Embryonic facial prominence (tissue), 1 donor: ENCODE measurements around the gene SNX7.

Experiments
- DNase-seq: peaks from one replicate; pipeline ENCODE4 v3.0.0-alpha.2; 2016; ENCODE audit errors: extremely low spot score

Gene SNX7, protein sequence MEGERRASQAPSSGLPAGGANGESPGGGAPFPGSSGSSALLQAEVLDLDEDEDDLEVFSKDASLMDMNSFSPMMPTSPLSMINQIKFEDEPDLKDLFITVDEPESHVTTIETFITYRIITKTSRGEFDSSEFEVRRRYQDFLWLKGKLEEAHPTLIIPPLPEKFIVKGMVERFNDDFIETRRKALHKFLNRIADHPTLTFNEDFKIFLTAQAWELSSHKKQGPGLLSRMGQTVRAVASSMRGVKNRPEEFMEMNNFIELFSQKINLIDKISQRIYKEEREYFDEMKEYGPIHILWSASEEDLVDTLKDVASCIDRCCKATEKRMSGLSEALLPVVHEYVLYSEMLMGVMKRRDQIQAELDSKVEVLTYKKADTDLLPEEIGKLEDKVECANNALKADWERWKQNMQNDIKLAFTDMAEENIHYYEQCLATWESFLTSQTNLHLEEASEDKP

DNA sequence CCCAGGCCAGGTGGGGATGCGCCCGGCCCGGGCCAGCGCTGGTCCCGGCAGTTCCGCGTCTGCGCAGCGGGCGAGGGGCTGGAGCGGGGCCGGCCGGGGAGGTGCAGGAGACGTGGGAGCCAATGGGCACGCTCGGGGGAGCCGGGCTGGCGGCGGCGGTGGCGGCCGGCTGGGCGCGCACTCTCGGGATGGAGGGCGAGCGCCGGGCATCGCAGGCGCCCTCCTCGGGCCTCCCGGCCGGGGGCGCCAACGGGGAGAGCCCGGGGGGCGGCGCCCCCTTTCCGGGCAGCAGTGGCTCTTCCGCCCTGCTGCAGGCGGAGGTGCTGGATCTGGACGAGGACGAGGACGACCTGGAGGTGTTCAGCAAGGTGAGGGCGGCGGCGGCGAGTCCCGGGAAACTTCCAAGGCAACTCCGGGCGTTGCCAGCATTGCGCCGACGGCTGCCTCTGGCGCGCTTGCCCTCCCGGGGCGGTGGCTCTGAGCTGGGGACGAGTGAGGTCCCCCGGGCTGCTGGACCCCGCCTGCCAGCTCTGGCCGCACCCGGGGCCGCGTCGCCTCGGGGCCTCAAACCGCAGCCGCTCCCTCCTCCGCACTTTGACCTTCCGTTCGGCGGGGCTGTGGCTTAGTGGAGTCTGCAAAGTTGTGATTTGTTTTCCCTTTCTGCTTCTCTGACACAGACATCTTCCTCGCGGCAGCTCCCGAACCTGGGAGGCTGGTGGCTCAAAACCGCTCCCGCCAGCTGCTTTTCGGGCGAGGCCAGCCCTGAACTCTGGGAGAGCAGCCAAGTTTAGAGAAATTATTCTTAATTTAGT is at the start of gene SNX7:
Gene SNX7 (plus strand): TSS at position 178 of the 812 bp plus-strand sequence. CDS start 11 bp downstream, at position 189.
- DNase-seq: no peak

DNA sequence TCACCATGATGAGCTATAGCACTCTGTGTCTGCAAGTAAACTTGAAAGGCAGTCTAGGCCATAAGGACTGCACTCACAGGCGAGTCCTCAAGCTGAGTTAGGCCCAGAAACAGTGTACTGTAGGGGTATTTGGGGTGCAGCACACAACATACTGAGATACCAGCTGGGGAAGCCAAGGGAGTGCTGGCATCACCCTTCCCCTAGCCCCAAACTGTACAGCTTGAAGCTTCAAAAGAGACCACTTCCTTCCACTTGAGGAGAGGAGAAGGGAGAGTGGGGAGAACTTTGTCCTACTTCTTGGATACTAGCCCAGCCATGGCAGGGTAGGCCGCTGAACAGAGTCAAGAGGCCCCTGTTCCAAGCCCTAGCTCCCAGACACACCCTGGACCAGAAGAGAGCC is 24.2 kb upstream of the SNX7 start:
- no peak for DNase-seq

DNA sequence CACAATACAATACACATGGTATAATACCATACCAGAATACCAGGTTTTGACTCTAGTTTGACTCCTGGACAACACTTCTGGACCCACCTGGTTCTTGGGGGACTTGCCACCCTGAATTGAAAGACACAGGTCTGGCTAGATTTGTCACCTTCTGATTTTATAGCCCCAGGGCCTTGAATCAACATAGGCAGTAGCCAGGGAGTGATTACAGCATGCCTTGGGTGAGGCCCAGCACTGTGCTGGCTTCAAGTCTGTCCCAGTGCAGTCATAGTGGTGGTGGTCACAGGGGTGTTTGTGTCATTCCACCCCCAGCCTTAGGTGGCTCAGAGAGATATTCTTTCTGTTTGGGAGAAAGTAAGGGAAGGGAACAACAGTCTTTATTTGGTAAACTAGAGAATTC is 23.3 kb upstream of the SNX7 start:
- DNase-seq: no peak

DNA sequence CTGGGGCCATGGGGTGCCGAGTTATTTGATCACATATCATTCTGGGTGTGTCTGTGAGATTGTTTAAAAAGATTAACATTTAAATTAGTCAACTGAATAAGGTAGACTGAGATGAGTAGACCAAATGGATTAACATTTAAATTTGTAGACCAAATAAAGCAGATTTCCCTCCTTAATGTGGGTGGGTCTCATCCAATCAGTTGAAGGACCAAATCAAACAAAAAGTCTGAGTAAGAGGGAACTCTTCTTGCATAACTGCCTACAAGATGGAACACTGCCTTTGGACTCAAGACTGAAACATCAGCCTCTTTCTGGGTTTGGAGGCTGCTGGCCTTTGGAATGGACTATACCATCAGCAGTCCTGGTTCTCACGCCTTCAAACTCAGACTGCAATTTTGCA is 17.0 kb upstream of the SNX7 start:
- no peak for DNase-seq

DNA sequence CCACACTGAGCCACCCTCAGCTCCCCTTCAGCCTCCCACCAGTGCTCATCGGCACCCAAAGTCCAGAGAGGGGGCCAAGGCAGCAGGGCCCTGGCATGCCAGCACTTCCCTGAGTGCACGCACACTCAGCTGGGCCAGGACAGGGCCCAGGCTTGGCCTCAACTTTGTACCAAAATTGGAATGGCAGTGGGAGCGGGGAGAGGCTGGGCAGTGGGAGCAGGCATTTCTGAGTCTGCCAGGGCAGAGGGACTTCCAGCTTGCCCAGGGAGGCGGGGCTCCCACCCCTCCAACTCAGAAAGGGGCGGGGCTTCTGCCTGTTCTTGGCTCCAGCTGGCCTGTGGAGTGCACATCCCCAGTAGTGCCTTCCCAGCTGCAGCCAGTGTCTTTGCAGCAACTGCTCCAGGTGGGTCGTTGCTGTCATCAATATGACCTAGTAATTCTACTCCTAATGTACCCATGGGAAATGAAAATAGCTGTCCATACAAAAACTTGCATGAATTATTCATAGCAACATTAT is 10.3 kb upstream of the SNX7 start:
- no peak for DNase-seq

DNA sequence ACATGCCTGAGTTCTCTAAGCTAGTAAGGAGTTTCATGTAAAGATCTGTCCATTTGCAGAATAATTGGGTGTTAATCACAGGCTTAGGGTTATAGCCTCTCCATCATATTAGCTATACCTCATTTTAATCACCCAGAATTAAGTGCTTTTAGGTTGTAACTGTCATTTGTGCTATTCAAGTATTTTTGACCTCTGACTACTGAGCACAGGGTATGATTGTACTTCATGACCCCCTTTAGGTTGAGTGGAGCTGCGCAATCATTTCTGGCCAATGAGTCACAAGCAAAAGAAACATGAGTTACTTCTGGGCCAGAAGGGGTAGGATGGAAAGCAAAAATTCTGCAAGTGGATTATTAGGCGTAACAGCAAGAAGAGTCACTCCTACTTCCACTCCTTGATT is 8.4 kb upstream of the SNX7 start:
- DNase-seq: no peak

DNA sequence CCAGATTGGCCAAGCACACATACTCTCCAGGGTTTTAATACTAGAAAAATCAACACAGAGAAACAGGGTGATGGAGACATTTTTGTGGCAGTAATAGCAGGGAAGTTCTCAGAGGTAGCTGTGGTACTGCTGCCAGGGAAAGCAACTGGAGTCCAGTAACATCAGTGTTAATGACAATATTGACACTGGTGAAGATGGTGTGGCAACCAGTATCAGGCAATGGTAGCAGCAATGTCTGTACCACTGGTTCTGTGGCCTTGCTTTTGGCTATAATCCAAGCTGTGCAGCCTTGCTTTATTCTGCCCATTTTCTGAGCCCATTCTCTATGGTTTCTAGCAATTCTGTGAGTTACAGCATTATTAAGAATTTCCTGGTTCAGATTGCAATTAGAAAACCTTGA is 1.6 kb upstream of the SNX7 start:
- DNase-seq: no peak

DNA sequence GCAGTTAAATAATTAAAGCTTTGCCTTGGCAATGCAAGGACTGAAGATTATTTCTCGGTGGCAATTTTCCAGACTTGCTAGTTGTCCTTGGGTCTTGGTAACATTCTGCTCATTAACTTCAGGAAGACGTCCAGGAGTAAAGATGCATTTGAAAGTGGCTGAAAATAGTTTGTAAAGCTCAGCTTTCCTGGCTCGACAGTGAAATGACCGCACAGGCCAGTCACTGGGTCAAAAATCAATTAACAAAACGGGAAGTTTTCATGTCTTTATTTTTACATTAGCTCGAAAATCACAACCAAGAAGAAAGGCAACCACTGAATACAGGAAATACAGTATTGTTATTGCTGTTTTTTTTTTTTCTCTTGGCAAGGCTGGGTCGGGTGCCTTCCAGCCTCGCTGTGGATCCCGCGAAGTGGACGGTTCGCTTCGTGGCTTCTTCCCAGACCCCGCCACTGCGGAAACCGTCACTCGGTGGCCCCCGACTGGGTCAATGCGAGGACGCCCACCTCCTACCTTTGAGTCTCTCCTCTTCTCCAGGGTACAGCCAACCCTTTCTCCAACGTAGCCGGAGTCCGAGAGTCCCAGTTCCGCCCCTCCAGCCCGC is 479 bp upstream of the SNX7 start:
- no peak for DNase-seq

DNA sequence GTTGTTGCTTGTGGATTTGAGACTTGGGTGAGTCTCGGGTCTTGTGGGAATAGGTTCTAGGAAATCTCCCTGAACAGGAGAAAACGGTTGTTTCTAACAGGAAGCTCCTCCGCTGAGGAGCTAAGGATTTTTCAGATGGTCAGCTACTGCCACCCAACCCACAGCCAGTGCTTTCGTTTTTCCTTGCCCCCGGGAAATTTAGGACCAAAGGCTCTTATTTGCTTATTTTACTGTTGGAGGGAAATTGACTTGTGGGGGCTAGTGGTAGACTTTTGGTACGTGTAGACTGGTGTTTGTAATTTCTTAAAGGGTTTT is 792 bp downstream of the SNX7 start:
- no peak for DNase-seq

DNA sequence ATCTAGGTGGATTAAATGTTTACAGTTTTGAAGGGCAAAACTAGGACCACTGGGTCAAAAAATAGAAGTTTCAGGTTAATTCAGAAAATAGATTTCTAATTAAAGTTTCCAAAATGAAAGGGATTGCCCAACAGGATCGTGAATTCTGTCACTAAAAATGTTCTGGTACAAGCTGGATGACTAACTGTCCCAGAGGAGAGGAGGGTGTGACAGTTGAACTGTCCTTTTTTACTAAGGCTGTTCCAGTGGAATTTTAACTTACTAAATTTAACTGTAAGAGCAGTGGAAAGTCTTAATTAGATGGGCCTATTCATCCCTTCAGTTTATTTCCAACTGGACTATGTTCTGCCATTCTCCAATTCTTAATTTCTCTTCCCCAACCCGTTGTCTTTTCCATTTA is 7.2 kb downstream of the SNX7 start:
- DNase-seq: no peak

DNA sequence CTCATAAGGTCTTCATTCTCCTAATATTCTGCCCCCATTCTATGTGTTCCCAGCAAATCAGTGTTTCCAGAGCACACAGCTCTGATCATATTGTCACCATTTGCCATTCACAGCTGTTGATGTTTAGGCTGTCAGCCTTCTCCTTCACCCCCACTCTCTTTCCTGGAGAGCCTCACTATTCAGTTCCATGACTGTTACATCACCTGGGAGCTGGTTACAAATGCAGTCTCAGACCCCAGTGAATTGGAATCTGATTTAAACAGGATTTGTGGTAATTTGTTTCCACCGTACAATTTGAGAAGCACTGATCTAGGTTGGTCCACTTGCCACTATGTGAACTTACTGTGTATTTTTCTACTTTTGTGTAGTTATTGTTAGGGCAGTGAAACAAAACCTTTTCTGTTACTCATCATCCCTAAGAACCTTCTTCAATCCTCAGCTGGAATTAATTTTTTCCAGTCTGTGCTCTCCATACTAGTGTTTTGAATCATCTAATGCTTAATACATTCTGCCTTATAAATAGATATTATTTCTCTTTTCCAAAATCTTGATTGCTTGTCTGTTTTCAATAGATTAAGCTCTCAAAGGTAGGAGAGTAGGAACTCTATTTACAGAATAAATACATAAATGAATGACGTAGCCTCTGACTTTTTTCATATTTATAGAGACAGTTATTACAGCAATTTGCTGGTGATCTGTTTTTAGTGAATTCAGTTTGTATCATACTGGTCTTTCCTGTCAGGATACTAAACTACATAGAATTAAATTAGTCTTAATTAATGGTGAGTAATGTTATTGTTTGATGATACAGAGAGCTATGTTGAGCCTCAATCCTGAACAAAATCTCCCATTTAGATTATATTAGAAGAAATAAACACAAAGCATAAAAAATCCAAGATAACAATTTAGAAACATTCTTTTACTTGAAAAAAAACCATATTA is 8.1 kb downstream of the SNX7 start:
- DNase-seq: peak; percentile 34

DNA sequence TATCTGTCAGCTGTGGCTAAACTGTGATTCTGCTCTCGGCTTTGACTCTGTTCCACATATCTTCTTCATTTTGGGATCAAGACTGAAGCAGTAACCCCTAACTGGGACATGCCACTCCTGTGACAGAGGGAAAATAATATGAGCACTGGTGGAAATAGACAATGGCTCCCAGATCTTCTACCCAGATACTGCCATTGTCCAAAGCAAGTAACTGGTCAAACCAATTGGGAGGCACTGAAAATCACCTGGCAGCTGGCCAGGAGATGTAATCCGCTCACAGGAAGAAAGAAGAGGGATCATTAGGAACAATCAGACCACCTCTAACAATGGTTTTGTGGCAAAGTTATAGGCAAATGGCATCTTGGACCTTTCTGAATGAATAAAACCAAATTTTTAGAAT is 10.7 kb downstream of the SNX7 start:
- no peak for DNase-seq

DNA sequence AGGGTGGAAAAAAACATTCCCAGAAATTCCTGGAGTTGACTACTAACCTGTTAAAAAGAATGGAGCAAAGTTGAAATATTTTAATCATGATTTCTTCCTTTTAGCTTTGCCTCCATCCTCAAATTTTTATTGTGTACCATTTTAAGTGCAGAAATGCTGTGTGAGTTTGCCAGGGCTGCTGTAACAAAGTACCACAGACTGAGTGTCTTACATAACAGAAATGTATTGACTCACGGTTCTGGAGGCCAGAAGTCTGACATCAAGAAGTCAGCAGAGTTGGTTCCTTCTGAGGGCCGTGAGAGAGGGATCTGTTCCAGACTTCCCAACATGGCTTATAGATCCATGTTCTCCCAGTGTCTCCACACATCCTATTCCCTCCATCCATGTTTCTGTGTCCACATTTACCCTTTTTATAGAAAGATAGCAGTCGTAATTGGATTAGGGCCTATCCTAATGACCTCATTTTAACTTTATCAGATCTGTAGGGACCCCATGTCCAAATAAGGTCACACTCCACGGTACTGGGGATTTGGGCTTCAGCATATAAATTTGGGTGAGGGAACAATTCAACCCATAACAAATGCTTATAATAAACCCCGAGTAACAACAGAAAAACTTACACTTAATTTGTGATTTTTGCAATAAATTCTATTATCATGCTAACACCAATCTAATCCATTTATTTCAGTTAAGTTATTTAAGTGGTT is 12.7 kb downstream of the SNX7 start:
- no peak for DNase-seq

DNA sequence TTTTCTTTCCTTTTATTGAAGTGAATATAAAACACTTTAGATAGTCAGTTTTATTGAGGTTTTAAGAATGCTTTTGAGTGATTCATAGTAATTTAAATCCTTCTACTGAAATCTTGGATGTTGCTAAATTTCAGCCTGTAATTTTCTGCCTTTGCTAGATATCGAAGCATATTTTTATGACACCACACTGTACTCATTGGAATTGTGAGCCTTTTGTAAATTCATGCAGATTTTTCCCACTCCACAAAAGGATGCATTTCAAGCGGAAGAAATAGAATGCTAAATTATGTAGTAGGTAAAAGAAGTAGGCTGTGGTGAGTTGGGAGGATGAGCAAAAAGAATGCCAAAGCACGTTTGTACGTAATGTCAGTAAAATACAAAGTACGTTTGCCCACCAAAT is 13.8 kb downstream of the SNX7 start:
- no peak for DNase-seq

DNA sequence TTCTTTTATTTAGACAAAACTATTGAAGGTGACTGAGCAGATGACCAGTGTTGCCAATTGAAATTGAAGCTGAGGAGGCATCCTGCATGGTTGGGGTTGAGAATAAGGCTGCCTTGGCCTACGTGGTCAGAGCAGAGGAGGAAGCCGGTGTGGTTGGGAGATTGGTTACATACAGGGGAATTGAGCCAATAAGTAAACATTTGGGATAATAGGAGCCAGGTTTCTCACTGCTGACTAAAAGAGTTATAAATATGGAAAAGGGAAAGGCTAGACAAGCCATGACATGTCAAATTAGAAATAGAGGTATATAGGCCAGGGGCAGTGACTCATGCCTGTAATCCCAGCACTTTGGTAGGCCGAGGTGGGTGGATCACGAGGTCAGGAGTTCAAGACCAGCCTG is 15.8 kb downstream of the SNX7 start:
- DNase-seq: no peak

DNA sequence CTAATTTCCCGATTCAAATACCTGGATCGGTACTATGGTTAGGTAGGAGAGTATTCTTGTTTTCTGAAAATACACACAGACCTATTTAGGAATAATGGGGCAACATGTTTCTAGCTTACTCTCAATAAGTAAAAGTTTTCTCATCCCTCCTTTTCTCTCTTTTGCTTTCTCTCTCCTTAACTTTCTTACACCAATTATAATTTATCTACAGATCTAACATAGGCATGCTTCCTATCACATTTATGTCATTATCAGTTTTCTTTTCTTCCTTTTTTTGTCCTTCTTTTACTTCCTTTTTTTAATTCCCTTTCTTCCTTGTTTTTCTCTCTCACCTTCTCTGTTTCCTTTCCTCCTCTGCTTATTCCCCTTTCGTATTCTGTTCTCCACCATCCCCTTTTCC is 20.3 kb downstream of the SNX7 start:
- DNase-seq: no peak

DNA sequence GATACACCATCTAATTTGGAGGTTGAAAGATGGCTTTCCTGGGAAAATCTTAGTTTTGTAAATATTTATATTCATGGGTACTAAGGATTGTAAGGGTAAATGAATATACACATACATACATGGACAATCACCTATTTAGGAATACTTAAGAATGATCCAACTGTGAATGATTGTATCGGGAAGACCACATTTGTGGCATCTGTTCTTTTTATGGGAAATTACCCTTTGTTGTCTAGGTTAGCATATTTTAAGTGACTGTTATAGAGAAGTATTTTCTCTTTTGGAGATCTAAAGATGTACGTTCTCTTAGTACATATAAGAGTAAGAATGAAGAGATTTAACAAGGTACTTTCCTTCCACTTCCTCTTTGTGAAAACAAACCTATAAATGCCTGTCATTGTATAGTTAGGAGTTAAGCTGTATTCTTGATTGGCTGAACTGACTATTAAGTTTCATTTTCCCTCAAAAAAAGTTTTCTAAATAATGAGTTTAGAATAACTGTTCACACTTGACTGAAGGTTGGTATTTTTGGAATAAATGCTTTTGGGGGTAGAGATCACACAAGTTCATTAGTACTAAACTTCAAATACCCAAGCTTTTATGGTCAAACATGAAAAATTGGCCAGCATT is 26.7 kb downstream of the SNX7 start:
- DNase-seq: no peak

DNA sequence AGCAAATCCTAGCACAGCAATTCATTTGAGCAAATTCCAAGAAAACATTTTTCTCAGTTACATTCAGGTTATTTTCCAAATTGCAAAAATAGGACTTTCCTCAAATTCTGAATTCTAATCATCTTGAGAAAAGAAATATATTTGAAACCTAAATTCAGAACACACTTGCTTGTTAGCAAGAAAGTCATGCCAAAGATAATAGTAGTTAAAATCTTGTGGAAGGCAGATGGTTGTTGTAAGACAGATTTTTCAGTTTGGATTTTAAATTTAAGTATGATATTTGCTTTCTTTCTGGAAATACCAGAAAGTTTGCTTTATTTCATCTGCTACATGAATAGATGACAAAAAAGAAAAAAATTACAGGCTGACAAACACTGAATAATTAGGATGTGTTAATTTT is 29.1 kb downstream of the SNX7 start:
- DNase-seq: no peak

DNA sequence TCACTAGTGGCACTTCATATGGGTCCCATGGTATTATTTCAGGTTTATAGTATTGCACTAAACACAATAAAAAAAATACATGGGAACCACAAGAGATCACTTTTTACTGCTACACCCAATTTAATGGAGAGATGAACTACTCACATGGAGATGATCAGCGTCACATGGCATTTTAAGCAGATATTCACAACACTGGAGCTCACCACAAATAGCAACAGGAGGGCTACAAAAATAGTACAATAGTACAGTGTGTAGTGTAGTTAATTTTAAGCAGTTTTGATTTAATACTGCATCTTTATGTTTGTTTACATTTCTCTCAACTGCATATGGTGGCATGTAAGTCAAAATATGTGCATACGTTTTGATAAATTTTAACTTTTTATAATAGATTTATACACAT is 31.0 kb downstream of the SNX7 start:
- DNase-seq: no peak

DNA sequence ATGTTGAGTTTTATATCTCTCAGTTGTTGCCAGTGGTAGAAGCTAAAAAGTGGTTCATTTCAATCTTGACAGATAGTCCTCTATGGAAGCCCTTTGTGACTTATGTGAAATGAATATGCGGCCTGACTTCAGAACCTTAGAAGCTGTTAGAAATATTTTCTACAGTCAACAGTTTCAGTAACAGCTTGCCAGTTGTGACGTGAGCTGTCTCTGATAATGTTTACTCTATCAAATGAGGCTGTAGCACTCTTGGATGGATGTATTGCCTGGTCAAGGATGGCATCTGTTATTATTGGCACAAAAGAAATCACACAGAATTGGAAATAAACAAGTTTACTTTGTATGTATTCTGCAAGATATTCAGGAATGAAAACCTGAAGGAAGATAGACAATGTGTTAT is 31.9 kb downstream of the SNX7 start:
- no peak for DNase-seq
